K562 (cell line): Measurements from ENCODE around the gene AFAP1. TPM values are rescaled to one million over a fixed set of nuclear protein-coding genes. Genes with fewer than 3 reads are reported as not detected.

Experiments used
- ATAC-seq: fragments of 200-7000 bp; cut with Tn5 transposase; 3 replicates; pipeline ENCODE4 v1.9.1; 2020; ENCODE audit warnings: moderate library complexity
- BruUV-seq: library from RNA; stranded (reverse); fragments of 400-500 nt; replicated peaks from 2 replicates; lab custom pipeline; 2021; lab: Mats Ljungman, UMichigan
- CTCF ChIA-PET: fragments of 300-600 bp; formaldehyde crosslinking; extraction: SDS; loops from one replicate; lab custom pipeline; 2021; ENCODE audit warnings: low intra/inter-chr PET ratio; lab: Yijun Ruan, JAX
- POLR2A ChIA-PET: fragments of 300-600, 350-650 bp; sonication (Branson Sonifier 250); formaldehyde crosslinking; extraction: SDS; loops from one replicate; lab custom pipeline; 2021; ENCODE audit warnings: antibody characterized with exemption, inconsistent platforms; lab: Yijun Ruan, JAX
- DNase-seq, 4 experiments: peaks; one replicate each; pipeline versions ENCODE4 v3.0.0 to v3.0.0-alpha.2; 2011 to 2018; ENCODE audit warnings: low spot score in 3 of 4, mixed read lengths in 3 of 4; ENCODE audit errors: extremely low read depth in 1 of 4
- FAIRE-seq: peaks from 2 replicates; lab custom pipeline; 2011; peaks lifted over from hg19 to GRCh38; lab: Jason Lieb, UNC
- H2AFZ ChIP-seq: 2 replicates; pipeline ENCODE4 v1.6.0; 2011; ENCODE audit warnings: low read depth, low read length, control low read depth, inconsistent platforms
- H3K27ac ChIP-seq: fragments of 200-600 bp; 3 replicates; pipeline ENCODE4 v1.8.0; 2011; ENCODE audit warnings: low read depth, mild to moderate bottlenecking, control low read depth, inconsistent platforms, low read length, moderate library complexity, mixed read lengths; ENCODE audit errors: extremely low read depth
- H3K27me3 ChIP-seq, 2 experiments: fragments of 300-600 bp in 1 of 2; 2 replicates in 1 of 2; 3 replicates in 1 of 2; pipeline versions ENCODE4 v1.6.0 to v1.8.0; 2011; ENCODE audit warnings: inconsistent platforms in 2 of 2, low read length in 2 of 2, mild to moderate bottlenecking in 1 of 2, mixed read lengths in 1 of 2, moderate library complexity in 1 of 2; ENCODE audit not compliant: control insufficient read depth in 2 of 2, insufficient read depth in 2 of 2
- H3K36me3 ChIP-seq: fragments of 300-600 bp; 3 replicates; pipeline ENCODE4 v1.8.0; 2011; ENCODE audit warnings: mild to moderate bottlenecking, low read length, inconsistent platforms; ENCODE audit not compliant: control insufficient read depth, insufficient read depth
- H3K4me1 ChIP-seq, 2 experiments: fragments of 200-600 bp in 1 of 2; replicated peaks in 1 of 2; 2 replicates in 1 of 2; 3 replicates in 1 of 2; pipeline versions ENCODE4 v1.5.1 to v1.8.0; 2011; ENCODE audit warnings: inconsistent platforms in 2 of 2, low read length in 2 of 2, mild to moderate bottlenecking in 1 of 2, mixed read lengths in 1 of 2, moderate library complexity in 1 of 2; ENCODE audit not compliant: control insufficient read depth in 2 of 2, insufficient read depth in 2 of 2
- H3K4me2 ChIP-seq: 2 replicates; pipeline ENCODE4 v1.6.1; 2011; ENCODE audit warnings: low read length, control low read depth, inconsistent platforms, mixed read lengths; ENCODE audit not compliant: insufficient read depth
- H3K4me3 ChIP-seq: fragments of 200-600 bp; sonication (generic), shearing (Covaris generic); 2 replicates; pipeline ENCODE4 v1.5.1; 2016; ENCODE audit warnings: control low read depth, inconsistent platforms
- H3K79me2 ChIP-seq: fragments of 200-600 bp; 3 replicates; pipeline ENCODE4 v1.8.0; 2011; ENCODE audit warnings: low read length, inconsistent platforms; ENCODE audit not compliant: control insufficient read depth, insufficient read depth
- H3K9ac ChIP-seq, 2 experiments: 2 replicates each; pipeline versions ENCODE4 v1.6.0 to v1.6.1; 2011; ENCODE audit warnings: low read depth in 2 of 2, low read length in 2 of 2, control low read depth in 1 of 2, inconsistent platforms in 1 of 2, mild to moderate bottlenecking in 1 of 2, mixed read lengths in 1 of 2; ENCODE audit not compliant: insufficient read depth in 1 of 2
- H3K9me1 ChIP-seq: one replicate; pipeline ENCODE4 v1.6.0; 2011; ENCODE audit warnings: inconsistent platforms, mild to moderate bottlenecking, low read length, moderate library complexity; ENCODE audit not compliant: control insufficient read depth, insufficient read depth
- H3K9me3 ChIP-seq: replicated peaks from 2 replicates; pipeline ENCODE4 v1.5.1; 2011; ENCODE audit warnings: low read depth, low read length, inconsistent platforms; ENCODE audit not compliant: control insufficient read depth, insufficient read depth
- H4K20me1 ChIP-seq: replicated peaks from 2 replicates; pipeline ENCODE4 v1.6.1; 2011; ENCODE audit warnings: low read length, inconsistent platforms, mixed read lengths; ENCODE audit not compliant: control insufficient read depth, insufficient read depth
- ARID3B ChIP-seq: fragments of 250-450 bp; sonication (Bioruptor Pico); IDR thresholded peaks from 2 replicates; pipeline ENCODE4 v1.4.0; 2020; ENCODE audit warnings: borderline replicate concordance
- FOXJ2 ChIP-seq: fragments of 200-800 bp; sonication (Bioruptor generic); IDR thresholded peaks from 2 replicates; pipeline ENCODE4 v1.6.1; 2016; ENCODE audit warnings: missing genetic modification characterization, missing compliant biosample characterization
- MLLT1 ChIP-seq, 2 experiments: fragments of 450-650 bp; IDR thresholded peaks; 2 replicates each; pipeline ENCODE4 v1.6.1; 2016
- POLR3G ChIP-seq: IDR thresholded peaks from 2 replicates; pipeline ENCODE4 v1.6.1; 2011; ENCODE audit not compliant: insufficient read length, insufficient replicate concordance; ENCODE audit errors: extremely low read depth
- SRSF3 ChIP-seq: fragments of 200-400 bp; formaldehyde crosslinking; IDR thresholded peaks from 2 replicates; pipeline ENCODE4 v1.6.1; 2016; ENCODE audit warnings: mild to moderate bottlenecking, low read length, moderate library complexity; ENCODE audit not compliant: insufficient read depth
- WGBS: fragments of 100-300 bp; shearing (Covaris generic); methylation state at CpG from one replicate; pipeline ENCODE4 v1.1.6; 2016; ENCODE audit warnings: low coverage, mixed read lengths; ENCODE audit not compliant: insufficient coverage; ENCODE audit errors: missing lambda C conversion rate; 5-methylcytosine and 5-hydroxymethylcytosine counted together
- in situ Hi-C: fragments of 300-500 bp; cut with MboI; formaldehyde crosslinking; loops from 4 replicates; pipeline ENCODE4 v1.15.0; 2018; ENCODE audit warnings: inconsistent platforms, mixed read lengths
- intact Hi-C: fragments of 100-400 bp; cut with micrococcal nuclease; formaldehyde crosslinking; loops from 2 replicates; pipeline ENCODE4 v1.14.2; 2022
- polyA plus RNA-seq, 8 experiments: library from polyadenylated mRNA; depleted of rRNA in 4 of 8; stranded (reverse) in 5 of 8; unstranded in 3 of 8; fragments of >200 nt; fragmentation: Nextera tagmentation in 2 of 8; fragmentation: Illumina TruSeq in 1 of 8; extraction: Ambion mirVana in 2 of 8; extraction: Trizol in 1 of 8; gene quantifications; 2 replicates each; pipeline versions ENCODE4 v1.2.1 to v1.2.3, GENCODE V29; 2011 to 2014; ENCODE audit warnings: inconsistent platforms in 1 of 8, missing spikeins in 1 of 8
- total RNA-seq, 7 experiments: library from RNA; depleted of rRNA in 6 of 7; stranded (reverse); fragments of >200 nt in 6 of 7; fragmentation: Illumina TruSeq in 2 of 7; extraction: Trizol in 2 of 7; gene quantifications; 2 replicates each; pipeline versions ENCODE4 v1.2.1 to v1.2.3, GENCODE V29; 2011 to 2021; ENCODE audit warnings: low replicate concordance in 1 of 7

Gene AFAP1
- total and polyA plus RNA-seq, 9 of the 15 experiments (the other 6 are each of a cell fraction or from before 2014, with no cell fraction given), result 0.07 to 0.42 (median 0.12) TPM; not detected in 1

- in situ Hi-C loops (no loop called here), intact Hi-C loops (no loop called here)
- Histone ChIP-seq H3K9me1 (no peaks in the 10 kb centered on the region), H3K79me2 (no peaks in the 10 kb centered on the region), H3K9ac (no peak overlapping the region), H3K27me3 (peaks cover 4 to 22% of the 10 kb centered on the region in 2 experiments; a peak in 4 of 5 replicates), H3K27ac (no peak overlapping the region), H3K4me2 (no peak overlapping the region), H3K9me3 (no peaks in the 10 kb centered on the region), H3K4me1 (no peaks in the 10 kb centered on the region), H2AFZ (no peak overlapping the region), H3K36me3 (no peaks in the 10 kb centered on the region), H3K4me3 (no peak overlapping the region), H4K20me1 (no peaks in the 10 kb centered on the region)
- BruUV-seq, result no TSS peak
- CTCF ChIA-PET, result no interaction called here
- 2% methylated on average over 8 of the region's 8 CpGs for WGBS
- DNase-seq (no peak), ATAC-seq (no peak), FAIRE-seq (no peak)
- POLR2A ChIA-PET, result interaction anchor here (0.6 to 0.7 kb wide), 2 partner anchors 14 to 812 kb away, joined by 3 read pairs; no protein-coding TSS in a partner anchor
- TF ChIP-seq MLLT1 (IDR thresholded peaks at IDR 0.05), result no peak
- no peak for TF ChIP-seq FOXJ2 (tag)
- no peak for TF ChIP-seq POLR3G
- TF ChIP-seq ARID3B (CRISPR knock-in tag), result no peak
- TF ChIP-seq SRSF3, result no peak
Measured at GRCh38 chr4:7867701-7868435, 71.8 kb downstream of the AFAP1 start.
